GM10248 (cell line): ENCODE measurements around the gene GPR141.
A peak's percentile ranks its signal among the peaks of the same experiment; 100 is the strongest.

ENCODE experiments used
- CTCF ChIA-PET: fragments of 300-600 bp; sonication (Branson Sonifier 250); formaldehyde crosslinking; extraction: SDS; loops from one replicate; lab custom pipeline; 2021; ENCODE audit warnings: antibody characterized with exemption; lab: Yijun Ruan, JAX
- POLR2A ChIA-PET: fragments of 350-650 bp; sonication (Branson Sonifier 250); formaldehyde crosslinking; extraction: SDS; loops from one replicate; lab custom pipeline; 2020; ENCODE audit warnings: antibody characterized with exemption; lab: Yijun Ruan, JAX
- DNase-seq: peaks from one replicate; pipeline ENCODE4 v3.0.0; 2012; ENCODE audit errors: extremely low spot score
- CTCF ChIP-seq: IDR thresholded peaks from 2 replicates; pipeline ENCODE4 v1.5.1; 2012; ENCODE audit warnings: mild to moderate bottlenecking, low read depth; ENCODE audit errors: extremely low read depth, missing control alignments, control extremely low read depth

Gene GPR141

GRCh38 chr7:37765872-37766525, 82.4 kb downstream of the GPR141 start:
- POLR2A ChIA-PET, result no interaction called here
- TF ChIP-seq CTCF, result no peak
- peak; percentile 68 for DNase-seq
- CTCF ChIA-PET, result interaction anchor here (1.0 to 1.5 kb wide), 3 partner anchors 9 to 67 kb away, joined by 3 read pairs; no protein-coding TSS in a partner anchor

- POLR2A ChIA-PET, result no interaction called here
- TF ChIP-seq CTCF, result no peak
- DNase-seq, result no peak
- CTCF ChIA-PET, result interaction anchor here (1.2 kb wide), 1 partner anchor 63 kb away, joined by 3 read pairs; no protein-coding TSS in a partner anchor
These were observed 85.0 kb downstream of the GPR141 start for GRCh38 chr7:37768611-37769010.

GRCh38 chr7:37769291-37769690, 85.7 kb downstream of the GPR141 start:
- ChIA-PET CTCF (interaction anchor here (1.2 to 1.5 kb wide), 2 partner anchors 43 to 63 kb away, joined by 5 read pairs; no protein-coding TSS in a partner anchor), POLR2A (no interaction called here)
- no peak for DNase-seq
- no peak for TF ChIP-seq CTCF

- ChIA-PET CTCF (interaction anchor here (0.9 to 1.5 kb wide), 4 partner anchors 9 to 65 kb away, joined by 3 to 5 read pairs (median 4); no protein-coding TSS in a partner anchor), POLR2A (no interaction called here)
- no peak for DNase-seq
- no peak for TF ChIP-seq CTCF
These were observed 86.2 kb downstream of the GPR141 start for GRCh38 chr7:37769726-37770125.

- DNase-seq, result no peak
- CTCF ChIA-PET, result interaction anchor here (0.9 to 1.5 kb wide), 4 partner anchors 10 to 64 kb away, joined by 3 to 5 read pairs (median 4); no protein-coding TSS in a partner anchor
- POLR2A ChIA-PET, result no interaction called here
- no peak for TF ChIP-seq CTCF
These were observed 87.3 kb downstream of the GPR141 start for GRCh38 chr7:37770838-37771237.

- ChIA-PET CTCF (interaction anchor here (1.4 kb wide), 1 partner anchor 24 kb away, joined by 4 read pairs; no protein-coding TSS in a partner anchor), POLR2A (no interaction called here)
- DNase-seq, result no peak
- no peak for TF ChIP-seq CTCF
These were observed 87.8 kb downstream of the GPR141 start for GRCh38 chr7:37771342-37771741.
